Lung (tissue), 12 donors: Measurements from ENCODE around the gene RASSF1. TPM values are rescaled to one million over a fixed set of nuclear protein-coding genes. Genes with fewer than 3 reads are reported as not detected.

Experiments
- ATAC-seq: fragments of 200-7000 bp; cut with Tn5 transposase; one replicate; pipeline ENCODE4 v1.9.1; 2020; ENCODE audit warnings: moderate number of reproducible peaks; ENCODE audit not compliant: insufficient read depth, low FRiP score
- DNase-seq, 3 donors: peaks; one replicate each; pipeline ENCODE4 v3.0.0-alpha.2; 2013 to 2017
- H3K27ac ChIP-seq, 2 donors: one replicate each; pipeline ENCODE4 v1.5.1; 2013; ENCODE audit warnings: mild to moderate bottlenecking in 2 of 2, moderate library complexity in 2 of 2, control low read depth in 1 of 2, inconsistent platforms in 1 of 2, low read depth in 1 of 2, low read length in 1 of 2
- H3K27me3 ChIP-seq, 3 donors: one replicate each; pipeline ENCODE4 v1.5.1; 2013; ENCODE audit warnings: low read length in 2 of 3; ENCODE audit not compliant: control insufficient read depth in 3 of 3, insufficient read depth in 3 of 3
- H3K36me3 ChIP-seq, 4 donors: one replicate each; pipeline ENCODE4 v1.5.1; 2013; ENCODE audit warnings: low read length in 4 of 4, mild to moderate bottlenecking in 1 of 4, moderate library complexity in 1 of 4; ENCODE audit not compliant: control insufficient read depth in 4 of 4, insufficient read depth in 4 of 4
- H3K4me1 ChIP-seq, 5 donors: one replicate each; pipeline ENCODE4 v1.5.1; 2013; ENCODE audit warnings: low read length in 5 of 5, mild to moderate bottlenecking in 2 of 5, moderate library complexity in 1 of 5; ENCODE audit not compliant: control insufficient read depth in 5 of 5, insufficient read depth in 5 of 5
- H3K4me3 ChIP-seq: one replicate; pipeline ENCODE4 v1.5.1; 2013; ENCODE audit warnings: mild to moderate bottlenecking, control low read depth, moderate library complexity
- H3K9ac ChIP-seq, 2 donors: one replicate each; pipeline ENCODE4 v1.5.1; 2013; ENCODE audit warnings: low read length in 2 of 2, control low read depth in 1 of 2; ENCODE audit not compliant: insufficient read depth in 1 of 2
- H3K9me3 ChIP-seq, 4 donors: one replicate each; pipeline ENCODE4 v1.5.1; 2013; ENCODE audit warnings: low read length in 3 of 4, mild to moderate bottlenecking in 1 of 4, moderate library complexity in 1 of 4; ENCODE audit not compliant: control insufficient read depth in 4 of 4, insufficient read depth in 3 of 4
- CTCF ChIP-seq: IDR thresholded peaks from 2 replicates; pipeline ENCODE4 v1.5.1; 2012; ENCODE audit warnings: mild to moderate bottlenecking; ENCODE audit errors: control extremely low read depth, extremely low read depth
- WGBS, 2 donors: extraction: QIAGEN DNeasy Blood & Tissue Kit; methylation state at CpG; one replicate each; pipeline ENCODE4 v1.1.7; 2013; 5-methylcytosine and 5-hydroxymethylcytosine counted together
- polyA plus RNA-seq, 2 donors: library from polyadenylated mRNA; stranded (reverse); fragments of 200-250 nt; gene quantifications; one replicate each; pipeline ENCODE4 v1.2.1, GENCODE V29; 2013
- total RNA-seq, 2 donors: library from RNA; depleted of rRNA in 1 of 2; stranded (reverse); fragments of >200 nt in 1 of 2; gene quantifications; one replicate each; pipeline ENCODE4 v1.2.1, GENCODE V29; 2014 to 2021
- donor health status: control.
- donor health status: control.
- donor health status: Bipolar disorder and iron deficiency.
- donor health status: healthy.
- donor health status: DM: yes; HTN: yes; CAD: no.

RASSF1 gene
- total and polyA plus RNA-seq, 4 donors, result 36.3 to 59.0 (median 42.0) TPM

DNA sequence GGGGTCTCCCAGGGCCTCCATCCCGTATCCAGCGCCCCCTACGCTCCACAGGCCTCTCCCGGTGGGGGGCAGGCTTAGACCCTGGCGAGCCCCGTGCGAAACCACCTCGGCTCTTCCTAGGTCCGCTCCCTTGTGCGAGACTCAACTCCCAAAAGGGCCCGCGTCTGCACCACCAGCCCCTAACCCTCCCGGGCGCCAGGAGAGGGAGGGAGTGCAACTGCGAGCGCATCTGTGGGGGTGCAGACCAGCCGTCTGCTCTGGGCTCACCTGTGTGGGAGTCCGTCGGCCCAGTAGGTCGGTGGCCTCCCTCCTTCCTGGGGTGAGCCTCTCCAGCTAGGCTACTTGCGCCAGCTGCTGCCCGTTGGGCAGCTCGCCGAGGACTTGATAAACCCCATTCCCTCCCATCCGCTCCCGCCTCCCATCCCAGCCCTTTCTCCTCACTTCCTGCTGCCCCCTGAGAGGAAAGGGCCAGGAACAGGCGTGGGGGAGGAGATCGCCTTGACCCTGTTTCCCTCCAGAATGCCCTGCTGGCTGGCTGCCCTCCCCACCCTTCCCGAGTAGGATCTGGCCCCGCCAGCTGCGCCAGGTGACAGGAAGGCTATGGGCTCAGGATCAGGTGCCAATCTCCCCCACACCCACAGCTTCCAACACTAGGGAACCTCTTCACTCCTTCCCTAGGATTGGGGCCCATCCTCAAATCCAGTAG lies 18.1 kb downstream of the RASSF1 start, which contains the start of gene HYAL2:
Gene HYAL2 (minus strand): TSS at position 360 of the 706 bp plus-strand sequence. CDS start 2,256 bp downstream, outside the sequence.
- 34 to 50% methylated on average over 27 to 31 of the region's 31 CpGs for WGBS, 2 donors
- no peak for ATAC-seq
- TF ChIP-seq CTCF, result no peak
- peak; percentile 49 to 76 (median 52) for DNase-seq
- Histone ChIP-seq H3K36me3 (peaks cover 0 to 29% (median 13%) of the 10 kb centered on the region in 4 donors), H3K9ac (peak within 1 kb of the TSS; percentile 51 to 81), H3K4me1 (peaks cover 0 to 58% (median 20%) of the 10 kb centered on the region in 5 donors), H3K9me3 (no peaks in the 10 kb centered on the region), H3K4me3 (peak within 1 kb of the TSS; percentile 89), H3K27ac (peak within 1 kb of the TSS; percentile 89 to 94), H3K27me3 (no peaks in the 10 kb centered on the region)

- peak overlapping the region; percentile 61 for H3K4me3 ChIP-seq
- H3K9me3 ChIP-seq, result no peaks in the 10 kb centered on the region
- TF ChIP-seq CTCF, result no peak
- DNase-seq, result no peak
- ATAC-seq, result no peak
- peak overlapping the region; percentile 78 to 94 for H3K27ac ChIP-seq
- H3K27me3 ChIP-seq, result no peaks in the 10 kb centered on the region
- H3K36me3 ChIP-seq, result peaks cover 0 to 29% (median 15%) of the 10 kb centered on the region in 4 donors
- no peak overlapping the region for H3K9ac ChIP-seq
- WGBS, 2 donors, result 17 to 27% methylated on average over 14 of the region's 14 CpGs
- H3K4me1 ChIP-seq, result peaks cover 0 to 53% (median 15%) of the 10 kb centered on the region in 5 donors
Measured at GRCh38 chr3:50322115-50322385, 18.6 kb downstream of the RASSF1 start.

- WGBS, 2 donors, result 0 to 1% methylated on average over 55 to 59 of the region's 59 CpGs
- Histone ChIP-seq H3K4me3 (peak overlapping the region; percentile 89), H3K4me1 (peaks cover 0 to 52% (median 13%) of the 10 kb centered on the region in 5 donors), H3K9me3 (no peaks in the 10 kb centered on the region), H3K27ac (peak overlapping the region; percentile 89 to 94), H3K9ac (peak overlapping the region; percentile 51 to 81), H3K27me3 (no peaks in the 10 kb centered on the region), H3K36me3 (peaks cover 0 to 29% (median 13%) of the 10 kb centered on the region in 4 donors)
- DNase-seq (peak; percentile 94 to 95 (median 94)), ATAC-seq (peak; percentile 71)
- no peak for TF ChIP-seq CTCF
Measured at GRCh38 chr3:50321336-50322114, 19.1 kb downstream of the RASSF1 start.
